ENCODE measurements around the gene MARCHF7.

DNA sequence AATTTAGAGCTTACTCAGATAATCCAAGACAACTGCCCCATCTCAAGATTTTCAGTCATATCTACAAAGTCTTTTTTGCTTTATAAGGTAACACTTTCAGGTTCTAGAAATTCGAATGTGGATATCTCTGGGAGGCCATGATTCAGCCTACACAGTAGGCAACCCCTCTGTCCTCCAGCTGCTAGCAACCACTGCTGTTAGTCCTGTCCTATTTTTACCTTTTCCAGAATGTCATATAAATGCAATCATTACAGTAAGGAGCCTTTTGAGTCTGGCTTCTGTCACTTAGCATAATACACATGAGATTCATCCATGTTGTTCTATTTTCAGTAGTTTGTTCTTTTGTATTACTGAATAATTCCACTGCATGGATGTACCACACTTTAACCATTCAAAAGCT, 28.5 kb upstream of the MARCHF7 start:
- TF ChIP-seq, protein P1, sequence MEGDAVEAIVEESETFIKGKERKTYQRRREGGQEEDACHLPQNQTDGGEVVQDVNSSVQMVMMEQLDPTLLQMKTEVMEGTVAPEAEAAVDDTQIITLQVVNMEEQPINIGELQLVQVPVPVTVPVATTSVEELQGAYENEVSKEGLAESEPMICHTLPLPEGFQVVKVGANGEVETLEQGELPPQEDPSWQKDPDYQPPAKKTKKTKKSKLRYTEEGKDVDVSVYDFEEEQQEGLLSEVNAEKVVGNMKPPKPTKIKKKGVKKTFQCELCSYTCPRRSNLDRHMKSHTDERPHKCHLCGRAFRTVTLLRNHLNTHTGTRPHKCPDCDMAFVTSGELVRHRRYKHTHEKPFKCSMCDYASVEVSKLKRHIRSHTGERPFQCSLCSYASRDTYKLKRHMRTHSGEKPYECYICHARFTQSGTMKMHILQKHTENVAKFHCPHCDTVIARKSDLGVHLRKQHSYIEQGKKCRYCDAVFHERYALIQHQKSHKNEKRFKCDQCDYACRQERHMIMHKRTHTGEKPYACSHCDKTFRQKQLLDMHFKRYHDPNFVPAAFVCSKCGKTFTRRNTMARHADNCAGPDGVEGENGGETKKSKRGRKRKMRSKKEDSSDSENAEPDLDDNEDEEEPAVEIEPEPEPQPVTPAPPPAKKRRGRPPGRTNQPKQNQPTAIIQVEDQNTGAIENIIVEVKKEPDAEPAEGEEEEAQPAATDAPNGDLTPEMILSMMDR (IDR thresholded peaks at IDR 0.05) = no peak
- TF ChIP-seq POLR2A (IDR thresholded peaks at IDR 0.05) = no peak

Data from ovary (tissue), 3 donors.